GM12875 (cell line): ENCODE data around the gene ZDHHC18.
A peak's percentile ranks its signal among the peaks of the same experiment; 100 is the strongest.
"Not testable (repeated sequence)": the region's sequence is repeated elsewhere in the genome, so short reads cannot be mapped to it uniquely, and the experiment has no call there.

Experiments
- H3K4me3 ChIP-seq: one replicate; pipeline ENCODE4 v1.5.1; 2011; ENCODE audit warnings: low read depth, low read length, control low read depth
- TF ChIP-seq, protein P1 (sequence below): IDR thresholded peaks from 2 replicates; pipeline ENCODE4 v1.5.1; 2011; ENCODE audit warnings: low read depth, mild to moderate bottlenecking, control low read depth, inconsistent platforms, low read length, moderate library complexity, borderline replicate concordance; ENCODE audit not compliant: insufficient read depth

The ZDHHC18 gene

DNA sequence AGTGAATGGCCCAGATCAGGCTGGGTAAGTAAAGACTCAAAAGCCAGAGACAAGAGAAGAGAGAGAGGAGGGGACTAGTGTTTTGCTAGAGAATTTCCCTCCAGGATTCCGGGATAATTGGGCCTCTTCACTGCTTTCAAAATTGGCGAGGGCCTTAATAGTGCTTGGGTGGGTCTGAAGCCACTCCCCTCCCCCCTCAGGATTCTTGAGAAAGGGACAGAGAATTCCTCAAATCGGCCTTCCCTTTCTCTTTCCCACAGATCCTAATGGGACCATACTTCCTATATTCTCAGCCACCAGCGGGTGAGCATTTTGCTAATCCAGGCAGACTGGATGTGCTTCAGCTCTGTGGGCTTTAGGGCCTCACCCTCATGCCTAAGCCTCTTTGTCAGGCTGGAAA is 48.4 kb downstream of the ZDHHC18 start:
- H3K4me3 ChIP-seq, result no peak overlapping the region
- TF ChIP-seq, protein P1, sequence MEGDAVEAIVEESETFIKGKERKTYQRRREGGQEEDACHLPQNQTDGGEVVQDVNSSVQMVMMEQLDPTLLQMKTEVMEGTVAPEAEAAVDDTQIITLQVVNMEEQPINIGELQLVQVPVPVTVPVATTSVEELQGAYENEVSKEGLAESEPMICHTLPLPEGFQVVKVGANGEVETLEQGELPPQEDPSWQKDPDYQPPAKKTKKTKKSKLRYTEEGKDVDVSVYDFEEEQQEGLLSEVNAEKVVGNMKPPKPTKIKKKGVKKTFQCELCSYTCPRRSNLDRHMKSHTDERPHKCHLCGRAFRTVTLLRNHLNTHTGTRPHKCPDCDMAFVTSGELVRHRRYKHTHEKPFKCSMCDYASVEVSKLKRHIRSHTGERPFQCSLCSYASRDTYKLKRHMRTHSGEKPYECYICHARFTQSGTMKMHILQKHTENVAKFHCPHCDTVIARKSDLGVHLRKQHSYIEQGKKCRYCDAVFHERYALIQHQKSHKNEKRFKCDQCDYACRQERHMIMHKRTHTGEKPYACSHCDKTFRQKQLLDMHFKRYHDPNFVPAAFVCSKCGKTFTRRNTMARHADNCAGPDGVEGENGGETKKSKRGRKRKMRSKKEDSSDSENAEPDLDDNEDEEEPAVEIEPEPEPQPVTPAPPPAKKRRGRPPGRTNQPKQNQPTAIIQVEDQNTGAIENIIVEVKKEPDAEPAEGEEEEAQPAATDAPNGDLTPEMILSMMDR, result no peak

DNA sequence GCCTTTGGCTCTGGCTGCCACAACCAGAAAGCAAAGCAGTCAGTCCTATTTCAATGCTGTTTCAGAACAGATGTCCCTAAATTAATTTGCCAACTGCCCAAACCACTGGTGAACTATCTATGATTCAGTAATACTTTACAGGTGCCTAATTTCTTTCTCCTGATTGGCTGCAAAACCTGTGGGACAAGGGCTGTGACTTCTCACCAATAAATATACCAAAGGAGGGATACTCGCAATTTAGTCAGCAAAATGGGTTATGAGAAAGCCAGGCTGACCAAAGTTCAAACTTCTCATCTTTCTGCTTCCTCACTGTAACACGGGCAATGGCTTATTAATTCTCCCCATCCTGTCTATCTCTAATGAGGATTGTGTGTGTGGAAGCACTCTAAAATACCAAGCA is 50.8 kb downstream of the ZDHHC18 start:
- H3K4me3 ChIP-seq, result no peak overlapping the region
- TF ChIP-seq, protein P1, result no peak

DNA sequence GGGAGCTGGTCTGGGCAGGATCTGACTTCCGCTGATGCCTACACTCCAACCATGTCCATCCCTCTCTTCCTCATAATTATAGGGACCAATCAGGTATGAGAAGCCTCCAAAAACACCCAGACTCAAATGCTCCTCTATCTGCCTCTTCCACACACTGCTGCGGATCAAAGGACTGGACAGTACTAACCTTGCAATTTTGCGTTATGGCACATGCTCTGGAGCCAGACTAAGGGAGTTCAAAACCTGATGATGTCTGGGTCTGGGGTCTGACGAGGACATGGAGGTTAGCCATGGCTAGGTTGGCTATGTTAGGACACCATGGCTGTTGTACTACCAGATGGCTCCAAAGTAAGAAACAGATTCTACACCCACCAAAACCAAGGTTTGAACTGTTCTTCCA is 53.3 kb downstream of the ZDHHC18 start:
- TF ChIP-seq, protein P1, result no peak
- no peak overlapping the region for H3K4me3 ChIP-seq

- not testable (repeated sequence) for H3K4me3 ChIP-seq
These were observed 55.1 kb downstream of the ZDHHC18 start for GRCh38 chr1:26881611-26882010.

DNA sequence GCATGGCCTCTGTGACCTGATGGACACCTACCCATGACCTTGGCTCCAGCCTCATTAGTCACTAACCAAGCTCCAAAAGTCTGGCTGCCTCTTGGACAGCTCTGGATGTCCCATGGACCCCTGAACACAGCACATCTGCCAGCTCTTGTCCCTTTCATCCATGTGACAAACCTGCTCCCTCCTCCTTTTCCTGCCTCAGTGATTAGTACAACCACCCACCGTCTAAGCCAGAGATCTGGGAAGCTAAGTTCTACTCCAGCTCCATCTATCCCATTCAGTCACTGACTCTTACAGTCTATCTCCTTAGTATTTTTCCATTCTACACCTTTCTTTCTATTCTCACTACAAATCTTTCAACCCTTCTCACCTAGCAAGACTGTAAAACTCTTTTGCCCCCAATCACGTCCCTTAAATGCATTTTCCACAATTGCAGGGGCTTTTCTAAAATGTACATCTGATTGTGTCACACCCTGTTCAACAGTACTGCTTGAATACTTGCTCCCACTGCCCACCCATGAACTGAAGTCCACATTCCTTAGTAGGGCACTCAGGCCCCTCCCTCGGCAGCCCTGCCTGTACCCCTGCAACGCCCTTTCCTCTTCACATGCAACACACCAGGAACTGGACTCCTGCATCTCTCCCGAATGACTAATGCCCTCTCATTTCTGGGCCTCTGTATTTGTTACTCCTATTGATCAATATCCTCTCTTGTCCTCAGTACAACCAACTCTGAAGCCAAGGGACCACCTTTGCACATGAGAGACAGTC is 56.4 kb downstream of the ZDHHC18 start:
- no peak overlapping the region for H3K4me3 ChIP-seq
- TF ChIP-seq, protein P1, result no peak

DNA sequence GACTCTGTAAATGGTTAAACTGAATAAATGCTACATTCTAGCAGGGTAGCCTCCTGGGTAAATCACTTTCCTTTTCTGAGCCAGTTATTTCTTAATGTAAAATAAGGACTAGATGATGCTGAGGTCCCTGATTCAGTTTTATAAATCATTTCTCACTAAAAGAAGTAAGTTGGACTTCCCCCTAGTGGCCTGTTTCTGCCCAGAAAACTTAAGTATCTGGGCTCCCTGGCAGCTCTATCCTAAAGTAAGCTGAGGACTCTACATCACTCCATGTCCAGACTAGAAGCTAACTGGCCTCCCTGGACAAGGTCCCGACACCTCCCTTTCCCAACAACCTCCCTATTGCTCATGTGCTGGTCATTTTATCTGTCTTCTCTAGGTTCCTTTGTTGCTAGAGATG is 60.6 kb downstream of the ZDHHC18 start:
- TF ChIP-seq, protein P1, result peak; percentile 25; the same call in 1 of the 2 replicates
- no peak overlapping the region for H3K4me3 ChIP-seq

GRCh38 chr1:26888231-26888630 is 61.7 kb downstream of the ZDHHC18 start:
- TF ChIP-seq, protein P1, result no peak
- no peak overlapping the region for H3K4me3 ChIP-seq
